ENCODE results near the gene SCP2.

DNA sequence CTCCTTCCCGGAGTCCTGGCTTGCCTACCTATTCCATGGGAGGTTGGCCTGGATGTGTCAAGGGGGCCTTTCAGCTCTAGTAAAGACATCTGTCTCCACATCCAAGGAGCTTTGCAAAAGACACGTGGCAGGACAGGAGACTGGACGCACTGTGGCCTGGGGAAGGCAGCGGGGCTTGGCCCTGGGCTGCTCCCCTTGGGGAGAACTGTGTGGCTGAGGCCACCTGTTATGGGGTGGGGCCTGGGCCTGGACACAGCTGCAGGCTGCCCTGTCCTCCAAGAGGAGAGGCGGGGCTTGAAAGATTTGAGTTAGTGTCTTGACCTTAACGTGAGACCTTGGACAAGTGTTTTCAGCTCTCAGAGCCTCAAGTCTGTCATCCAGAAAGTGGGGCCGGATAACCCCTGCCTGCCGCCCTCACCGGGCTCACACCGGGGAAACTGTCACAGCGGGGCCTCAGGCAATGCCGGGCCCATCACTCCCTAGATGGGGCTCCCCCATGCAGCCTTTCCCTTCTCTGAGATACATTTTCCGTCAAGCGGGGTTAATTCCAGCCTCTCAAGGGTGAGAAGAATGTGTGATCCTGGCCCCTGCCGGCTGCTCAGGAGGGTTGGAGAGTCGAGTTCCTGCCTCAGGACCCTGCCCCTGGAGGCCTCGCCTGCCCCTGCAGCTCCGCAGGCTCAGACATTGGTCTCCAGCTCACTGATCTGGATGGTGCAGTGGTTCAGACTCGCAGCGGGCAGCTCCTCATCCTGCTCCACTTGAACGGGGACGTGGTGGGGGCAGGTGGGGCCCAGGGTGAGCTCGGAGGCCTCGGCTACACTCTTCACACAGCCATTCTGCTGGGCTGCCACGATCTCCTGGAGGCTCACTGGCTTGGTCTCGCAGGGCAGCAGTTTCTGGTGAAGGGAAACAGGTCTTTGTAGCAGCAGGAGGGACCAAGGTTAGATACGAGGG, 160.5 kb downstream of the SCP2 start:
- TF ChIP-seq ESRRG (CRISPR knock-in tag; IDR thresholded peaks at IDR 0.05), result no peak
- no peak for TF ChIP-seq ARNTL (CRISPR knock-in tag; IDR thresholded peaks at IDR 0.05; ENCODE audit: borderline replicate concordance, low read depth)
- TF ChIP-seq TOX (CRISPR knock-in tag; IDR thresholded peaks at IDR 0.05; ENCODE audit: borderline replicate concordance), result no peak
- TF ChIP-seq, protein P1, sequence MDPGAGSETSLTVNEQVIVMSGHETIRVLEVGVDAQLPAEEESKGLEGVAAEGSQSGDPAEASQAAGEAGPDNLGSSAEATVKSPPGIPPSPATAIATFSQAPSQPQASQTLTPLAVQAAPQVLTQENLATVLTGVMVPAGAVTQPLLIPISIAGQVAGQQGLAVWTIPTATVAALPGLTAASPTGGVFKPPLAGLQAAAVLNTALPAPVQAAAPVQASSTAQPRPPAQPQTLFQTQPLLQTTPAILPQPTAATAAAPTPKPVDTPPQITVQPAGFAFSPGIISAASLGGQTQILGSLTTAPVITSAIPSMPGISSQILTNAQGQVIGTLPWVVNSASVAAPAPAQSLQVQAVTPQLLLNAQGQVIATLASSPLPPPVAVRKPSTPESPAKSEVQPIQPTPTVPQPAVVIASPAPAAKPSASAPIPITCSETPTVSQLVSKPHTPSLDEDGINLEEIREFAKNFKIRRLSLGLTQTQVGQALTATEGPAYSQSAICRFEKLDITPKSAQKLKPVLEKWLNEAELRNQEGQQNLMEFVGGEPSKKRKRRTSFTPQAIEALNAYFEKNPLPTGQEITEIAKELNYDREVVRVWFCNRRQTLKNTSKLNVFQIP (CRISPR knock-in tag; IDR thresholded peaks at IDR 0.05; ENCODE audit: borderline replicate concordance, low read depth), result no peak

Measured in SK-N-SH treated with all-trans-retinoic acid at 6 μM for 48 hours (cell line).